ENCODE measurements around the gene FOXP1. TPM values are rescaled to one million over a fixed set of nuclear protein-coding genes. Genes with fewer than 3 reads are reported as not detected.

Gene FOXP1
- total RNA-seq, 1 experiment from 2014 or later, result 2.9 TPM

GRCh38 chr3:71311661-71312046, 271.9 kb downstream of the FOXP1 start:
- DNase-seq (ENCODE audit: low read depth, low spot score), result no peak
- ATAC-seq, result no peak
- no peaks in the 10 kb centered on the region for H3K36me3 ChIP-seq (ENCODE audit: control insufficient read depth, insufficient read depth, low read length)
- no peaks in the 10 kb centered on the region for H3K4me1 ChIP-seq (ENCODE audit: control insufficient read depth, insufficient read depth, low read length)
- no peak overlapping the region for H3K27ac ChIP-seq (ENCODE audit: low read length)
- BruUV-seq (replicated peaks), result no TSS peak
- no peaks in the 10 kb centered on the region for H3K9me3 ChIP-seq (ENCODE audit: control insufficient read depth, insufficient read depth, low read depth, low read length)
- H3K4me3 ChIP-seq (ENCODE audit: low read depth in 2 of 2, low read length in 2 of 2), result no peak overlapping the region
- POLR2A ChIA-PET, result no interaction called here
- in situ Hi-C loops (cut with HindIII; ENCODE audit: low pct_unique_long_range_greater_than_20kb, low sequenced_read_pairs), result no loop called here
- H3K27me3 ChIP-seq (ENCODE audit: control insufficient read depth, insufficient read depth, low read length), result no peaks in the 10 kb centered on the region
- intact Hi-C loops (cut with micrococcal nuclease; ENCODE audit: unreplicated experiment), result no loop called here
- TF ChIP-seq POLR2AphosphoS5 (IDR thresholded peaks at IDR 0.05; ENCODE audit: low read depth, low read length) (no peak), SIN3A (IDR thresholded peaks at IDR 0.05; ENCODE audit: borderline replicate concordance, insufficient read depth, low read depth, low read length) (no peak), REST (IDR thresholded peaks at IDR 0.05; ENCODE audit: insufficient read depth in 1 of 2, low read depth in 2 of 2, low read length in 1 of 2) (no peak), CTCF (IDR thresholded peaks at IDR 0.05) (no peak), TCF7L2 (IDR thresholded peaks at IDR 0.05; ENCODE audit: low read depth, low read length) (no peak)
- CTCF ChIA-PET, result no interaction called here

- ChIA-PET POLR2A (no interaction called here), CTCF (no interaction called here)
- TF ChIP-seq REST (IDR thresholded peaks at IDR 0.05; ENCODE audit: insufficient read depth in 1 of 2, low read depth in 2 of 2, low read length in 1 of 2), result no peak
- no peak for TF ChIP-seq POLR2AphosphoS5 (IDR thresholded peaks at IDR 0.05; ENCODE audit: low read depth, low read length)
- TF ChIP-seq TCF7L2 (IDR thresholded peaks at IDR 0.05; ENCODE audit: low read depth, low read length), result no peak
- TF ChIP-seq CTCF (IDR thresholded peaks at IDR 0.05), result no peak
- no peak for TF ChIP-seq SIN3A (IDR thresholded peaks at IDR 0.05; ENCODE audit: borderline replicate concordance, insufficient read depth, low read depth, low read length)
- Histone ChIP-seq H3K27me3 (ENCODE audit: control insufficient read depth, insufficient read depth, low read length) (no peaks in the 10 kb centered on the region), H3K36me3 (ENCODE audit: control insufficient read depth, insufficient read depth, low read length) (no peaks in the 10 kb centered on the region), H3K9me3 (ENCODE audit: control insufficient read depth, insufficient read depth, low read depth, low read length) (no peaks in the 10 kb centered on the region), H3K4me1 (ENCODE audit: control insufficient read depth, insufficient read depth, low read length) (no peaks in the 10 kb centered on the region), H3K27ac (ENCODE audit: low read length) (no peak overlapping the region), H3K4me3 (ENCODE audit: low read depth in 2 of 2, low read length in 2 of 2) (no peak overlapping the region)
- no peak for DNase-seq (ENCODE audit: low read depth, low spot score)
- intact Hi-C loops (cut with micrococcal nuclease; ENCODE audit: unreplicated experiment), result no loop called here
- in situ Hi-C loops (cut with HindIII; ENCODE audit: low pct_unique_long_range_greater_than_20kb, low sequenced_read_pairs), result no loop called here
- ATAC-seq, result no peak
- no TSS peak for BruUV-seq (replicated peaks)
Measured at GRCh38 chr3:71310980-71311660, 272.4 kb downstream of the FOXP1 start.

Data from Panc1 (cell line).